Nephron (organoid): ENCODE data around the gene TSPAN5.

ENCODE experiments used
- H3K27ac Mint-ChIP-seq, 3 experiments: 2 replicates each; pipeline ENCODE4 v1.8.0; 2020; ENCODE audit warnings: mixed read lengths in 3 of 3, mild to moderate bottlenecking in 2 of 3, moderate library complexity in 1 of 3
- H3K27me3 Mint-ChIP-seq: 2 replicates; pipeline ENCODE4 v1.8.0; 2021; ENCODE audit warnings: low read depth, mild to moderate bottlenecking, moderate library complexity, mixed read lengths
- H3K36me3 Mint-ChIP-seq: 2 replicates; pipeline ENCODE4 v1.8.0; 2020; ENCODE audit warnings: low read depth, mixed read lengths
- H3K4me1 Mint-ChIP-seq: 2 replicates; pipeline ENCODE4 v1.8.0; 2020; ENCODE audit warnings: mixed read lengths
- H3K4me3 Mint-ChIP-seq, 3 experiments: 2 replicates each; pipeline ENCODE4 v1.8.0; 2020; ENCODE audit warnings: mild to moderate bottlenecking in 3 of 3, mixed read lengths in 3 of 3, moderate library complexity in 2 of 3
- H3K9me3 Mint-ChIP-seq: 2 replicates; pipeline ENCODE4 v1.8.0; 2020; ENCODE audit warnings: mixed read lengths
- CTCF ChIP-seq, 3 experiments: fragments of 200-600 bp; sonication (generic); IDR thresholded peaks; one replicate each; pipeline ENCODE4 v1.5.0; 2021; ENCODE audit warnings: antibody characterized with exemption in 3 of 3; ENCODE audit not compliant: unreplicated experiment in 3 of 3

The TSPAN5 gene

GRCh38 chr4:98686847-98687246 lies 28.4 kb upstream of the TSPAN5 start:
- Mint-ChIP-seq H3K27ac (no peak overlapping the region), H3K4me1 (peaks cover 14% of the 10 kb centered on the region)
- no peak for TF ChIP-seq CTCF (IDR thresholded peaks at IDR 0.05; ENCODE audit: unreplicated experiment in 3 of 3)

GRCh38 chr4:98686043-98686707 lies 27.8 kb upstream of the TSPAN5 start:
- Mint-ChIP-seq H3K27ac (no peak overlapping the region), H3K4me1 (peaks cover 14% of the 10 kb centered on the region), H3K9me3 (peaks cover 4% of the 10 kb centered on the region), H3K36me3 (no peaks in the 10 kb centered on the region), H3K27me3 (no peaks in the 10 kb centered on the region), H3K4me3 (no peak overlapping the region)
- no peak for TF ChIP-seq CTCF (IDR thresholded peaks at IDR 0.05; ENCODE audit: unreplicated experiment in 3 of 3)

More at GRCh38 chr4:98686847-98687246, 28.4 kb upstream of the TSPAN5 start:
- H3K36me3 Mint-ChIP-seq = no peaks in the 10 kb centered on the region
- H3K27me3 Mint-ChIP-seq = no peaks in the 10 kb centered on the region
- H3K9me3 Mint-ChIP-seq = peaks cover 4% of the 10 kb centered on the region
- H3K4me3 Mint-ChIP-seq = no peak overlapping the region

- H3K27ac Mint-ChIP-seq = no peak overlapping the region
- peaks cover 14% of the 10 kb centered on the region for H3K4me1 Mint-ChIP-seq
- H3K36me3 Mint-ChIP-seq = no peaks in the 10 kb centered on the region
Measured at GRCh38 chr4:98685225-98686042, 27.0 kb upstream of the TSPAN5 start.

GRCh38 chr4:98682719-98683118 lies 24.3 kb upstream of the TSPAN5 start:
- H3K4me1 Mint-ChIP-seq = no peaks in the 10 kb centered on the region
- H3K9me3 Mint-ChIP-seq = no peaks in the 10 kb centered on the region
- TF ChIP-seq CTCF (IDR thresholded peaks at IDR 0.05; ENCODE audit: unreplicated experiment in 3 of 3) = no peak
- no peaks in the 10 kb centered on the region for H3K36me3 Mint-ChIP-seq
- H3K27ac Mint-ChIP-seq = no peak overlapping the region
- no peaks in the 10 kb centered on the region for H3K27me3 Mint-ChIP-seq
- no peak overlapping the region for H3K4me3 Mint-ChIP-seq

More at GRCh38 chr4:98685225-98686042, 27.0 kb upstream of the TSPAN5 start:
- Mint-ChIP-seq H3K27me3 (no peaks in the 10 kb centered on the region), H3K9me3 (peaks cover under 1% of the 10 kb centered on the region), H3K4me3 (no peak overlapping the region)
- no peak for TF ChIP-seq CTCF (IDR thresholded peaks at IDR 0.05; ENCODE audit: unreplicated experiment in 3 of 3)

GRCh38 chr4:98680806-98681205 lies 22.4 kb upstream of the TSPAN5 start:
- no peaks in the 10 kb centered on the region for H3K27me3 Mint-ChIP-seq
- H3K9me3 Mint-ChIP-seq = no peaks in the 10 kb centered on the region
- H3K27ac Mint-ChIP-seq = no peak overlapping the region
- H3K4me3 Mint-ChIP-seq = no peak overlapping the region
- H3K36me3 Mint-ChIP-seq = no peaks in the 10 kb centered on the region
- no peak for TF ChIP-seq CTCF (IDR thresholded peaks at IDR 0.05; ENCODE audit: unreplicated experiment in 3 of 3)
- no peaks in the 10 kb centered on the region for H3K4me1 Mint-ChIP-seq
